Peyer's patch (tissue), 4 donors: Measurements from ENCODE around the gene HORMAD2. TPM values are rescaled to one million over a fixed set of nuclear protein-coding genes. Genes with fewer than 3 reads are reported as not detected.

Experiments used
- DNase-seq, 3 donors: peaks; one replicate each; pipeline ENCODE4 v3.0.0-alpha.2; 2017 to 2019
- H3K27ac ChIP-seq, 4 donors: fragments of 200-600 bp; sonication (generic); one replicate each; pipeline ENCODE4 v1.5.1; 2016 to 2019
- H3K27me3 ChIP-seq, 2 donors: fragments of 200-600 bp; sonication (generic); one replicate each; pipeline ENCODE4 v1.5.1; 2019
- H3K36me3 ChIP-seq, 3 donors: fragments of 200-600 bp; sonication (generic); one replicate each; pipeline ENCODE4 v1.5.1; 2016 to 2019
- H3K4me1 ChIP-seq, 4 donors: fragments of 200-600 bp; sonication (generic); one replicate each; pipeline ENCODE4 v1.5.1; 2016 to 2019
- H3K4me3 ChIP-seq, 4 donors: fragments of 200-600 bp; sonication (generic); 1 replicate in 3 of 4; 2 replicates in 1 of 4; pipeline ENCODE4 v1.5.1; 2016 to 2019; ENCODE audit warnings: mild to moderate bottlenecking in 1 of 4
- H3K9me3 ChIP-seq, 4 donors: fragments of 200-600 bp; sonication (generic); one replicate each; pipeline ENCODE4 v1.5.1; 2016 to 2019; ENCODE audit warnings: mild to moderate bottlenecking in 1 of 4
- POLR2A ChIP-seq, 2 donors: fragments of 450-650 bp; IDR thresholded peaks; one replicate each; pipeline ENCODE4 v1.5.1; 2017; ENCODE audit warnings: antibody characterized with exemption in 2 of 2, mild to moderate bottlenecking in 2 of 2, moderate library complexity in 2 of 2
- total RNA-seq, 4 donors: library from RNA; depleted of rRNA; stranded (reverse); fragments of >200 nt; gene quantifications; one replicate each; pipeline ENCODE4 v1.1.0, GENCODE V29; 2016
- TF ChIP-seq, protein P1 (sequence below), 6 experiments: fragments of 450-650 bp in 4 of 6; fragments of 200-600 bp in 2 of 6; sonication (generic) in 1 of 6; IDR thresholded peaks; one replicate each; pipeline ENCODE4 v1.5.1; 2017 to 2019; ENCODE audit warnings: antibody characterized with exemption in 6 of 6, mild to moderate bottlenecking in 3 of 6, moderate library complexity in 1 of 6

The HORMAD2 gene
- total RNA-seq, 4 donors from 2014 or later, result not detected

- no peaks in the 10 kb centered on the region for H3K27me3 ChIP-seq
- H3K9me3 ChIP-seq, result no peaks in the 10 kb centered on the region
- DNase-seq, result no peak
- no peaks in the 10 kb centered on the region for H3K36me3 ChIP-seq
- H3K4me1 ChIP-seq, result peaks cover 0 to 4% (median 0%) of the 10 kb centered on the region in 4 donors
- no peak overlapping the region for H3K4me3 ChIP-seq
- TF ChIP-seq, protein P1, sequence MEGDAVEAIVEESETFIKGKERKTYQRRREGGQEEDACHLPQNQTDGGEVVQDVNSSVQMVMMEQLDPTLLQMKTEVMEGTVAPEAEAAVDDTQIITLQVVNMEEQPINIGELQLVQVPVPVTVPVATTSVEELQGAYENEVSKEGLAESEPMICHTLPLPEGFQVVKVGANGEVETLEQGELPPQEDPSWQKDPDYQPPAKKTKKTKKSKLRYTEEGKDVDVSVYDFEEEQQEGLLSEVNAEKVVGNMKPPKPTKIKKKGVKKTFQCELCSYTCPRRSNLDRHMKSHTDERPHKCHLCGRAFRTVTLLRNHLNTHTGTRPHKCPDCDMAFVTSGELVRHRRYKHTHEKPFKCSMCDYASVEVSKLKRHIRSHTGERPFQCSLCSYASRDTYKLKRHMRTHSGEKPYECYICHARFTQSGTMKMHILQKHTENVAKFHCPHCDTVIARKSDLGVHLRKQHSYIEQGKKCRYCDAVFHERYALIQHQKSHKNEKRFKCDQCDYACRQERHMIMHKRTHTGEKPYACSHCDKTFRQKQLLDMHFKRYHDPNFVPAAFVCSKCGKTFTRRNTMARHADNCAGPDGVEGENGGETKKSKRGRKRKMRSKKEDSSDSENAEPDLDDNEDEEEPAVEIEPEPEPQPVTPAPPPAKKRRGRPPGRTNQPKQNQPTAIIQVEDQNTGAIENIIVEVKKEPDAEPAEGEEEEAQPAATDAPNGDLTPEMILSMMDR (IDR thresholded peaks at IDR 0.05), result no peak
- no peak for TF ChIP-seq POLR2A (IDR thresholded peaks at IDR 0.05)
- peak overlapping the region in 2 of 4 donors; percentile 44 to 73 for H3K27ac ChIP-seq
These were observed 129.4 kb downstream of the HORMAD2 start for GRCh38 chr22:30209642-30210041.

DNA sequence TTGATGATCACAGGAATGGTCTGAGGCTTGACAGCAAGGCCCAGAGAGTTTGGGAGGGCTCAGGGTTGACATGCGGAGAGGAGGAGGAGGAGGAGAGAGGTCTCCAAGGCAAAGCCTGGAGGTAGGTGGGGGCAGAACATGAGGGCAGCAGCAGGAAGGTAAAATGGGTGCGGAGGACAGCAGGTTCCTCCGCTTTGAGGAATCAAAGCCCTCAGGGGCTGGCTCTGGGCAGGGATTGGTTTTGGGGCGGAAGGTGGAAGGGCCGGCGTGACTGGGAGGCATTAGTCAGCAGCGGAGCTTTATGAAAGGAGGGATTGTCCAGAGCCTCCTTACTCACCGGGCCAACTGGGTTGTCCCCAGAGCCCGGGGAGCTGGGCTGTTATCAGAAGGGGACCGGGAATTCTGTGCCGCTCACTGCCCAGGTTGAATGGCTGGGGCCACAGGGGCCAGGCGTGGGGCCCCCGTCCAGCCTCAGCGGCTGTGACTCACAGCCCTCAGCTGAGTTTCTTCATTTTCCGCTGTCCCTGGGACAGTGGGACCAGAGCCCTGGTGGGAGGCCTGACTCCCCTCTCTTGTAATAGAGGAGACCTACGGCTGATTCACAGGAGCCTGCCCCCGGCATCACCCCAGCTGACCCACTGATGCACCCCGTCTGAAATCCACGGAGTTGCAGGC is 130.1 kb downstream of the HORMAD2 start:
- no peaks in the 10 kb centered on the region for H3K27me3 ChIP-seq
- H3K27ac ChIP-seq, result no peak overlapping the region
- no peak overlapping the region for H3K4me3 ChIP-seq
- H3K4me1 ChIP-seq, result no peaks in the 10 kb centered on the region
- TF ChIP-seq, protein P1 (IDR thresholded peaks at IDR 0.05), result no peak
- TF ChIP-seq POLR2A (IDR thresholded peaks at IDR 0.05), result no peak
- H3K36me3 ChIP-seq, result no peaks in the 10 kb centered on the region
- no peak for DNase-seq
- H3K9me3 ChIP-seq, result no peaks in the 10 kb centered on the region

GRCh38 chr22:30211124-30211820 is 131.0 kb downstream of the HORMAD2 start:
- Histone ChIP-seq H3K27me3 (no peaks in the 10 kb centered on the region), H3K4me3 (no peak overlapping the region), H3K36me3 (no peaks in the 10 kb centered on the region), H3K27ac (no peak overlapping the region), H3K9me3 (no peaks in the 10 kb centered on the region), H3K4me1 (no peaks in the 10 kb centered on the region)
- no peak for DNase-seq
- TF ChIP-seq, protein P1 (IDR thresholded peaks at IDR 0.05), result no peak
- no peak for TF ChIP-seq POLR2A (IDR thresholded peaks at IDR 0.05)

DNA sequence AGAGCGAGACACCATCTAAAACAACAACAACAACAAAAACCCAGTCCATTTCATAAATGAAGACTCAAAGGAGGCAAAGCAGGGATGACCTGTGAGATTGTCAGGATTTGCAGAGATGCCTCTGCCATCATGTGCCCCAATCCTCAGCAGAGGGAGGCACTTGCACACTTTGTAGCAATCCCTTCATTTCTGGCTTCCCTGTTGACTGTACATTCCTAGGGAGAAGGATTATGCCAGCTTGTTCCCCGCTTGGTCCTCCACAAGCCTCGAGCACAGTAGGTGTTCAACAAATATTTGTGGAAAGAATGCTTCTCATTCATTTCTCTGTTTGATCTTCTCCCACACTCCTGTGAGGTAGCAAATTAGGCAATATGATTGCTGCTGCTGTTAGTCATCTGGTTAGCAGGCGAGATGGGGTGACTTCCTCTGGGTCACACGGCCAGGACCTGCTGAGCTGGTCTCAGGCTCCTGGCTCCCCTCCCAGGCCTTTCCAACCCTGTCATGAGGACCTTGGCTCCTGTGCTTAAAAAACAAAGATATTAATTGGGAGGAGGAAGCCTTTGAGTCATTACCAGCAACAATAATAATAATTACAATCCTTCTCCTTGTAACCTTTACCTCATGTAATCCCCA is 132.2 kb downstream of the HORMAD2 start:
- Histone ChIP-seq H3K4me3 (no peak overlapping the region), H3K27ac (peak overlapping the region in 2 of 4 donors; percentile 22 to 33), H3K9me3 (no peaks in the 10 kb centered on the region), H3K27me3 (no peaks in the 10 kb centered on the region), H3K4me1 (no peaks in the 10 kb centered on the region), H3K36me3 (no peaks in the 10 kb centered on the region)
- peak in 1 of 3 donors; percentile 70 for DNase-seq
- no peak for TF ChIP-seq POLR2A (IDR thresholded peaks at IDR 0.05)
- TF ChIP-seq, protein P1 (IDR thresholded peaks at IDR 0.05), result no peak

DNA sequence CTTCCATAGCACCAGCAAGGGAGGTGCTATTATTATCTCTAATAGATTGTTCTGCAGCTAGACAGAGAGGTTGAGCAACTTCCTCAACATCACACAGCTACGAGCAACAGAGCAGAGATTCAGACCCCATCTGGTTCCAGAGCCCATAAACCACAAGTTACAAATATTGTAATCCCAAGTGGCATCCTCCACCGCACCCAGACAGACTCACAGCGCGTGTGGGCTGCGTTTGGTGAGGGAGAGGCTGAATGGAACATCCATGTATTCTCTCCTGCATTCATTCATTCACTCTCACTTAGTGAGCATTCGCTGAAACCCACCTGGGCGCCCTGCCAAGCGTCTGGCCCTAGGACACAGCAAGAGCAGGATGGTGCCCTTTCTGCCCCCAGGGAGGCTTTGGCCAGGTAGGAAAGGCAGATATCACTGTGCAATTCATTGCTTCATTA is 132.8 kb downstream of the HORMAD2 start:
- no peak for DNase-seq
- no peaks in the 10 kb centered on the region for H3K4me1 ChIP-seq
- H3K9me3 ChIP-seq, result no peaks in the 10 kb centered on the region
- H3K27ac ChIP-seq, result peak overlapping the region in 2 of 4 donors; percentile 22 to 33
- H3K27me3 ChIP-seq, result no peaks in the 10 kb centered on the region
- no peak for TF ChIP-seq POLR2A (IDR thresholded peaks at IDR 0.05)
- TF ChIP-seq, protein P1 (IDR thresholded peaks at IDR 0.05), result no peak
- no peaks in the 10 kb centered on the region for H3K36me3 ChIP-seq
- H3K4me3 ChIP-seq, result no peak overlapping the region
